Stomach (tissue), 4 donors: ENCODE measurements around the gene ATAD1.

ENCODE experiments used
- CTCF ChIP-seq, 7 experiments: fragments of 450-650 bp in 4 of 7; fragments of 200-600 bp in 3 of 7; sonication (generic) in 3 of 7; IDR thresholded peaks; one replicate each; pipeline ENCODE4 v1.5.1; 2016 to 2019; ENCODE audit warnings: antibody characterized with exemption in 7 of 7, control low read depth in 2 of 7, mild to moderate bottlenecking in 1 of 7
- EP300 ChIP-seq: sonication (generic); formaldehyde crosslinking; IDR thresholded peaks from one replicate; pipeline ENCODE4 v1.6.1; 2017; ENCODE audit warnings: antibody characterized with exemption
- POLR2A ChIP-seq, 4 donors: fragments of 450-650 bp; IDR thresholded peaks; one replicate each; pipeline ENCODE4 v1.6.1; 2016; ENCODE audit warnings: antibody characterized with exemption in 4 of 4, control low read depth in 2 of 4, mild to moderate bottlenecking in 1 of 4, moderate library complexity in 1 of 4
- POLR2AphosphoS5 ChIP-seq, 3 donors: sonication (generic); formaldehyde crosslinking; IDR thresholded peaks; one replicate each; pipeline ENCODE4 v1.6.1; 2016; ENCODE audit warnings: antibody characterized with exemption in 3 of 3

GRCh38 chr10:87761153-87761552, 56.9 kb downstream of the ATAD1 start:
- TF ChIP-seq POLR2AphosphoS5 (IDR thresholded peaks at IDR 0.05) (no peak), CTCF (IDR thresholded peaks at IDR 0.05) (no peak), POLR2A (IDR thresholded peaks at IDR 0.05) (no peak), EP300 (no peak)
